Retinal pigment epithelial cell (primary cell): ENCODE data around the gene RPS27.
A peak's percentile ranks its signal among the peaks of the same experiment; 100 is the strongest.

Experiments used
- DNase-seq: peaks from one replicate; pipeline ENCODE4 v3.0.0-alpha.2; 2010; ENCODE audit warnings: low read depth
- H3K4me3 ChIP-seq: 2 replicates; pipeline ENCODE4 v1.5.1; 2011; ENCODE audit warnings: mild to moderate bottlenecking, low read length, control low read depth, moderate library complexity
- CTCF ChIP-seq: conservative IDR thresholded peaks from 2 replicates; pipeline ENCODE4 v1.5.1; 2011; ENCODE audit warnings: low read depth, low read length, control low read depth, inconsistent platforms

Gene RPS27

GRCh38 chr1:153962088-153963029, 28.2 kb upstream of the RPS27 start:
- peak overlapping the region; percentile 80 for H3K4me3 ChIP-seq
- TF ChIP-seq CTCF = no peak
- no peak for DNase-seq

- peak within 1 kb of the TSS; percentile 80 for H3K4me3 ChIP-seq
- DNase-seq = peak; percentile 86
- no peak for TF ChIP-seq CTCF
Measured at GRCh38 chr1:153963030-153963849, 27.3 kb upstream of the RPS27 start, which contains the start of gene SLC39A1. TSS of gene SLC39A1 (minus strand) at chr1:153963537. CDS start at chr1:153962715, 822 bp downstream.

GRCh38 chr1:153963850-153964331, 26.7 kb upstream of the RPS27 start:
- DNase-seq = no peak
- H3K4me3 ChIP-seq = peak overlapping the region; percentile 80
- TF ChIP-seq CTCF = no peak

- peak; percentile 46 for TF ChIP-seq CTCF
- peak within 1 kb of the TSS; percentile 38 for H3K4me3 ChIP-seq
- peak; percentile 97 for DNase-seq
Measured at GRCh38 chr1:153967107-153967999, 23.2 kb upstream of the RPS27 start, which contains the start of gene CREB3L4. TSS of gene CREB3L4 (plus strand) at chr1:153967902. CDS start at chr1:153968526, 624 bp downstream.

- no peak for DNase-seq
- no peak for TF ChIP-seq CTCF
- peak overlapping the region; percentile 38 for H3K4me3 ChIP-seq
Measured at GRCh38 chr1:153968000-153968363, 22.6 kb upstream of the RPS27 start.

- peak overlapping the region; percentile 38 for H3K4me3 ChIP-seq
- no peak for TF ChIP-seq CTCF
- no peak for DNase-seq
Measured at GRCh38 chr1:153968408-153968807, 22.2 kb upstream of the RPS27 start.
